Liver (tissue), 9 donors: ENCODE results near the gene EPHB2. TPM values are rescaled to one million over a fixed set of nuclear protein-coding genes. Genes with fewer than 3 reads are reported as not detected.

Experiments used
- DNase-seq: peaks from one replicate; pipeline ENCODE4 v3.0.0-alpha.2; 2017; ENCODE audit warnings: low spot score
- H3K27ac ChIP-seq, 2 donors: one replicate each; pipeline ENCODE4 v1.7.0; 2013; ENCODE audit warnings: inconsistent platforms in 2 of 2, low read length in 2 of 2, control low read depth in 1 of 2, low read depth in 1 of 2, mild to moderate bottlenecking in 1 of 2
- H3K27me3 ChIP-seq, 4 donors: one replicate each; pipeline versions ENCODE4 v1.6.1 to v1.7.0; 2013; ENCODE audit warnings: low read length in 3 of 4, inconsistent platforms in 1 of 4, mild to moderate bottlenecking in 1 of 4, moderate library complexity in 1 of 4; ENCODE audit not compliant: control insufficient read depth in 4 of 4, insufficient read depth in 4 of 4
- H3K36me3 ChIP-seq, 4 donors: one replicate each; pipeline versions ENCODE4 v1.6.1 to v1.7.0; 2013; ENCODE audit warnings: low read length in 3 of 4, mild to moderate bottlenecking in 3 of 4, low read depth in 1 of 4, moderate library complexity in 1 of 4; ENCODE audit not compliant: control insufficient read depth in 4 of 4, insufficient read depth in 3 of 4
- H3K4me1 ChIP-seq, 4 donors: one replicate each; pipeline versions ENCODE4 v1.6.1 to v1.7.0; 2013; ENCODE audit warnings: low read length in 3 of 4, mild to moderate bottlenecking in 3 of 4, moderate library complexity in 1 of 4; ENCODE audit not compliant: control insufficient read depth in 4 of 4, insufficient read depth in 4 of 4
- H3K4me3 ChIP-seq, 3 donors: one replicate each; pipeline versions ENCODE4 v1.6.1 to v1.7.0; 2013; ENCODE audit warnings: low read length in 3 of 3, control low read depth in 1 of 3, low read depth in 1 of 3, mild to moderate bottlenecking in 1 of 3
- H3K9ac ChIP-seq, 2 donors: one replicate each; pipeline ENCODE4 v1.7.0; 2013; ENCODE audit warnings: low read length in 2 of 2, mild to moderate bottlenecking in 2 of 2, moderate library complexity in 2 of 2, control low read depth in 1 of 2, low read depth in 1 of 2
- H3K9me3 ChIP-seq, 4 donors: one replicate each; pipeline versions ENCODE4 v1.6.1 to v1.7.0; 2013; ENCODE audit warnings: low read length in 3 of 4; ENCODE audit not compliant: control insufficient read depth in 4 of 4
- EGR1 ChIP-seq, 2 donors: IDR thresholded peaks; 2 replicates each; pipeline ENCODE4 v1.6.1; 2016 to 2018; ENCODE audit warnings: antibody characterized with exemption in 2 of 2, low read depth in 2 of 2
- FOXA1 ChIP-seq: IDR thresholded peaks from 2 replicates; pipeline ENCODE4 v1.6.1; 2016; ENCODE audit warnings: antibody characterized with exemption
- FOXA2 ChIP-seq: IDR thresholded peaks from 2 replicates; pipeline ENCODE4 v1.6.1; 2016; ENCODE audit warnings: antibody characterized with exemption
- GABPA ChIP-seq, 2 donors: IDR thresholded peaks in 1 of 2; conservative IDR thresholded peaks in 1 of 2; 2 replicates each; pipeline ENCODE4 v1.6.1; 2016; ENCODE audit warnings: antibody characterized with exemption in 2 of 2, mild to moderate bottlenecking in 1 of 2, moderate library complexity in 1 of 2
- HNF4A ChIP-seq, 2 donors: conservative IDR thresholded peaks; 2 replicates each; pipeline ENCODE4 v1.6.1; 2016; ENCODE audit warnings: antibody characterized with exemption in 2 of 2, mild to moderate bottlenecking in 2 of 2
- HNF4G ChIP-seq: IDR thresholded peaks from 2 replicates; pipeline ENCODE4 v1.6.1; 2016; ENCODE audit warnings: antibody characterized with exemption
- JUND ChIP-seq, 2 donors: IDR thresholded peaks; 2 replicates each; pipeline ENCODE4 v1.6.1; 2016; ENCODE audit warnings: antibody characterized with exemption in 2 of 2
- NR2F2 ChIP-seq: IDR thresholded peaks from 2 replicates; pipeline ENCODE4 v1.6.1; 2016; ENCODE audit warnings: antibody characterized with exemption
- RAD21 ChIP-seq, 2 donors: IDR thresholded peaks; 2 replicates each; pipeline ENCODE4 v1.6.1; 2016; ENCODE audit warnings: antibody characterized with exemption in 2 of 2, mild to moderate bottlenecking in 2 of 2
- REST ChIP-seq: IDR thresholded peaks from 2 replicates; pipeline ENCODE4 v1.6.1; 2016; ENCODE audit warnings: antibody characterized with exemption, mild to moderate bottlenecking
- RXRA ChIP-seq, 2 donors: IDR thresholded peaks; 2 replicates each; pipeline ENCODE4 v1.6.1; 2017 to 2018; ENCODE audit warnings: antibody characterized with exemption in 2 of 2, mild to moderate bottlenecking in 1 of 2
- SP1 ChIP-seq: IDR thresholded peaks from 2 replicates; pipeline ENCODE4 v1.6.1; 2018; ENCODE audit warnings: antibody characterized with exemption, mild to moderate bottlenecking
- TAF1 ChIP-seq: conservative IDR thresholded peaks from 2 replicates; pipeline ENCODE4 v1.6.1; 2016; ENCODE audit warnings: antibody characterized with exemption, mild to moderate bottlenecking
- YY1 ChIP-seq: IDR thresholded peaks from 2 replicates; pipeline ENCODE4 v1.6.1; 2016; ENCODE audit warnings: antibody characterized with exemption, mild to moderate bottlenecking
- WGBS: extraction: QIAGEN DNeasy Blood & Tissue Kit; methylation state at CpG from one replicate; pipeline ENCODE4 v1.1.7; 2013; 5-methylcytosine and 5-hydroxymethylcytosine counted together
- polyA plus RNA-seq, 2 donors: library from polyadenylated mRNA; stranded (reverse) in 1 of 2; unstranded in 1 of 2; fragments of 200-250 nt in 1 of 2; fragments of >200 nt in 1 of 2; fragmentation: Nextera tagmentation in 1 of 2; extraction: Ambion mirVana in 1 of 2; gene quantifications; one replicate each; pipeline versions ENCODE4 v1.2.1 to v1.2.3, GENCODE V29; 2013 to 2015
- total RNA-seq, 2 donors: library from RNA; depleted of rRNA; stranded (reverse); fragments of >200 nt; gene quantifications; one replicate each; pipeline ENCODE4 v1.2.3, GENCODE V29; 2014
- TF ChIP-seq, protein P1 (sequence below): IDR thresholded peaks from 2 replicates; pipeline ENCODE4 v1.6.1; 2016; ENCODE audit warnings: antibody characterized with exemption
- TF ChIP-seq, protein P2 (sequence below): IDR thresholded peaks from 2 replicates; pipeline ENCODE4 v1.6.1; 2016; ENCODE audit warnings: antibody characterized with exemption
- TF ChIP-seq, protein P3 (sequence below): fragments of 150-350 bp; IDR thresholded peaks from 2 replicates; pipeline ENCODE4 v1.5.1; 2017; ENCODE audit warnings: improper control_type of control experiment, low read depth, low read length; ENCODE audit not compliant: missing input control
- TF ChIP-seq, protein P4 (sequence below): IDR thresholded peaks from 2 replicates; pipeline ENCODE4 v1.6.1; 2016; ENCODE audit warnings: antibody characterized with exemption
- donor health status: healthy.
- donor health status: healthy.
- donor health status: healthy.
- donor health status: healthy.
- donor health status: healthy.

The EPHB2 gene
- total and polyA plus RNA-seq, 4 donors = 0.07 to 1.0 (median 0.38) TPM

GRCh38 chr1:22854688-22855565 is 144.3 kb downstream of the EPHB2 start (continued):
- TF ChIP-seq FOXA1 = no peak
- TF ChIP-seq, protein P1, sequence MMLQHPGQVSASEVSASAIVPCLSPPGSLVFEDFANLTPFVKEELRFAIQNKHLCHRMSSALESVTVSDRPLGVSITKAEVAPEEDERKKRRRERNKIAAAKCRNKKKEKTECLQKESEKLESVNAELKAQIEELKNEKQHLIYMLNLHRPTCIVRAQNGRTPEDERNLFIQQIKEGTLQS = no peak

- no peak overlapping the region for H3K4me3 ChIP-seq
- H3K27me3 ChIP-seq = no peaks in the 10 kb centered on the region
- H3K36me3 ChIP-seq = no peaks in the 10 kb centered on the region
- WGBS = 87% methylated on average over 15 of the region's 15 CpGs
- no peak overlapping the region for H3K9ac ChIP-seq
- H3K27ac ChIP-seq = no peak overlapping the region
- DNase-seq = no peak
- no peaks in the 10 kb centered on the region for H3K4me1 ChIP-seq
- no peak for TF ChIP-seq TAF1
- TF ChIP-seq FOXA1 = no peak
- TF ChIP-seq EGR1 (IDR thresholded peaks at IDR 0.05; ENCODE audit: low read depth in 2 of 2) = no peak
- TF ChIP-seq YY1 = no peak
- TF ChIP-seq, protein P2, sequence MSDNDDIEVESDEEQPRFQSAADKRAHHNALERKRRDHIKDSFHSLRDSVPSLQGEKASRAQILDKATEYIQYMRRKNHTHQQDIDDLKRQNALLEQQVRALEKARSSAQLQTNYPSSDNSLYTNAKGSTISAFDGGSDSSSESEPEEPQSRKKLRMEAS = no peak
- no peak for TF ChIP-seq REST
- TF ChIP-seq GABPA (IDR thresholded peaks at IDR 0.05 in 1 of 2, conservative IDR thresholded peaks at IDR 0.05 in 1 of 2) = no peak
- no peak for TF ChIP-seq HNF4G
- TF ChIP-seq FOXA2 = no peak
- TF ChIP-seq NR2F2 = no peak
- TF ChIP-seq, protein P1 = no peak
- TF ChIP-seq, protein P3, sequence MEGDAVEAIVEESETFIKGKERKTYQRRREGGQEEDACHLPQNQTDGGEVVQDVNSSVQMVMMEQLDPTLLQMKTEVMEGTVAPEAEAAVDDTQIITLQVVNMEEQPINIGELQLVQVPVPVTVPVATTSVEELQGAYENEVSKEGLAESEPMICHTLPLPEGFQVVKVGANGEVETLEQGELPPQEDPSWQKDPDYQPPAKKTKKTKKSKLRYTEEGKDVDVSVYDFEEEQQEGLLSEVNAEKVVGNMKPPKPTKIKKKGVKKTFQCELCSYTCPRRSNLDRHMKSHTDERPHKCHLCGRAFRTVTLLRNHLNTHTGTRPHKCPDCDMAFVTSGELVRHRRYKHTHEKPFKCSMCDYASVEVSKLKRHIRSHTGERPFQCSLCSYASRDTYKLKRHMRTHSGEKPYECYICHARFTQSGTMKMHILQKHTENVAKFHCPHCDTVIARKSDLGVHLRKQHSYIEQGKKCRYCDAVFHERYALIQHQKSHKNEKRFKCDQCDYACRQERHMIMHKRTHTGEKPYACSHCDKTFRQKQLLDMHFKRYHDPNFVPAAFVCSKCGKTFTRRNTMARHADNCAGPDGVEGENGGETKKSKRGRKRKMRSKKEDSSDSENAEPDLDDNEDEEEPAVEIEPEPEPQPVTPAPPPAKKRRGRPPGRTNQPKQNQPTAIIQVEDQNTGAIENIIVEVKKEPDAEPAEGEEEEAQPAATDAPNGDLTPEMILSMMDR = no peak
- TF ChIP-seq HNF4A (conservative IDR thresholded peaks at IDR 0.05) = no peak
- TF ChIP-seq, protein P4, sequence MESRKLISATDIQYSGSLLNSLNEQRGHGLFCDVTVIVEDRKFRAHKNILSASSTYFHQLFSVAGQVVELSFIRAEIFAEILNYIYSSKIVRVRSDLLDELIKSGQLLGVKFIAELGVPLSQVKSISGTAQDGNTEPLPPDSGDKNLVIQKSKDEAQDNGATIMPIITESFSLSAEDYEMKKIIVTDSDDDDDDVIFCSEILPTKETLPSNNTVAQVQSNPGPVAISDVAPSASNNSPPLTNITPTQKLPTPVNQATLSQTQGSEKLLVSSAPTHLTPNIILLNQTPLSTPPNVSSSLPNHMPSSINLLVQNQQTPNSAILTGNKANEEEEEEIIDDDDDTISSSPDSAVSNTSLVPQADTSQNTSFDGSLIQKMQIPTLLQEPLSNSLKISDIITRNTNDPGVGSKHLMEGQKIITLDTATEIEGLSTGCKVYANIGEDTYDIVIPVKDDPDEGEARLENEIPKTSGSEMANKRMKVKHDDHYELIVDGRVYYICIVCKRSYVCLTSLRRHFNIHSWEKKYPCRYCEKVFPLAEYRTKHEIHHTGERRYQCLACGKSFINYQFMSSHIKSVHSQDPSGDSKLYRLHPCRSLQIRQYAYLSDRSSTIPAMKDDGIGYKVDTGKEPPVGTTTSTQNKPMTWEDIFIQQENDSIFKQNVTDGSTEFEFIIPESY = no peak
- TF ChIP-seq RAD21 (IDR thresholded peaks at IDR 0.05) = no peak
- no peak for TF ChIP-seq RXRA (IDR thresholded peaks at IDR 0.05)
- no peak for TF ChIP-seq SP1
- TF ChIP-seq JUND (IDR thresholded peaks at IDR 0.05) = no peak
- no peaks in the 10 kb centered on the region for H3K9me3 ChIP-seq
Observed at GRCh38 chr1:22855668-22856606, 145.3 kb downstream of the EPHB2 start.
